GM12878 (cell line): ENCODE measurements around the gene KDM2A. TPM values are rescaled to one million over a fixed set of nuclear protein-coding genes. Genes with fewer than 3 reads are reported as not detected.

Source experiments
- ATF3 ChIP-seq: IDR thresholded peaks from 2 replicates; pipeline ENCODE4 v1.6.1; 2011; ENCODE audit warnings: low read depth, mild to moderate bottlenecking, low read length, moderate library complexity, borderline replicate concordance; ENCODE audit errors: extremely low read depth
- CHD2 ChIP-seq: IDR thresholded peaks from 2 replicates; pipeline ENCODE4 v1.6.1; 2011; ENCODE audit warnings: low read depth, low read length, improper control_type of control experiment, borderline replicate concordance
- EP300 ChIP-seq, 2 experiments: fragments of 150-350 bp in 1 of 2; IDR thresholded peaks; 2 replicates each; pipeline ENCODE4 v1.6.1; 2011 to 2012; ENCODE audit warnings: low read depth in 2 of 2, low read length in 2 of 2, borderline replicate concordance in 1 of 2, improper control_type of control experiment in 1 of 2, inconsistent platforms in 1 of 2; ENCODE audit not compliant: control insufficient read depth in 1 of 2
- REST ChIP-seq: IDR thresholded peaks from 2 replicates; pipeline ENCODE4 v1.6.1; 2012; ENCODE audit warnings: mild to moderate bottlenecking, low read depth, low read length
- polyA plus RNA-seq, 11 experiments: library from polyadenylated mRNA; depleted of rRNA in 4 of 11; unstranded in 6 of 11; stranded (reverse) in 5 of 11; fragments of >200 nt; fragmentation: Nextera tagmentation in 4 of 11; fragmentation: Illumina TruSeq in 1 of 11; extraction: Ambion mirVana in 4 of 11; extraction: Trizol in 1 of 11; gene quantifications; 1 replicate in 1 of 11; 2 replicates in 10 of 11; pipeline versions ENCODE4 v1.2.1 to v1.2.3, GENCODE V29; 2011 to 2016; ENCODE audit warnings: inconsistent platforms in 2 of 11, missing spikeins in 2 of 11, low read depth in 1 of 11
- total RNA-seq, 4 experiments: library from RNA; depleted of rRNA in 3 of 4; stranded (reverse); fragments of >200 nt in 3 of 4; fragmentation: Illumina TruSeq in 1 of 4; extraction: Trizol in 1 of 4; gene quantifications; 2 replicates each; pipeline versions ENCODE4 v1.2.1 to v1.2.3, GENCODE V29; 2013 to 2021

Gene KDM2A
- total and polyA plus RNA-seq, 10 of the 15 experiments (the other 5 are each of a cell fraction or from before 2014, with no cell fraction given): 10.5 to 69.3 (median 41.6) TPM

- TF ChIP-seq REST (peak; percentile 60), CHD2 (no peak), EP300 (IDR thresholded peaks at IDR 0.05; ENCODE audit: borderline replicate concordance in 1 of 2, control insufficient read depth in 1 of 2, low read depth in 2 of 2, low read length in 2 of 2) (peak in 1 of 2 experiments; percentile 27; a peak in 1 of 4 replicates), ATF3 (no peak)
- TF ChIP-seq, all 136 proteins: peak for 53
Measured at GRCh38 chr11:67239783-67240575, 120.9 kb downstream of the KDM2A start (continued).
